Neural crest cell (in vitro differentiated cells): ENCODE measurements around the gene ERC1. TPM values are rescaled to one million over a fixed set of nuclear protein-coding genes. Genes with fewer than 3 reads are reported as not detected.

Experiments used
- DNase-seq: peaks from one replicate; pipeline ENCODE4 v3.0.0; 2021; ENCODE audit warnings: low read depth, mixed read lengths, low spot score
- H3K27ac Mint-ChIP-seq: one replicate; pipeline ENCODE4 v1.8.0; 2021; ENCODE audit warnings: mild to moderate bottlenecking, mixed read lengths; ENCODE audit not compliant: unreplicated experiment
- H3K27me3 Mint-ChIP-seq: 2 replicates; pipeline ENCODE4 v1.8.0; 2021; ENCODE audit warnings: low read depth, mild to moderate bottlenecking, mixed read lengths
- H3K36me3 Mint-ChIP-seq: 2 replicates; pipeline ENCODE4 v1.8.0; 2021; ENCODE audit warnings: low read depth, mild to moderate bottlenecking, mixed read lengths
- H3K4me1 Mint-ChIP-seq: 2 replicates; pipeline ENCODE4 v1.8.0; 2021; ENCODE audit warnings: mixed read lengths
- H3K4me3 Mint-ChIP-seq: one replicate; pipeline ENCODE4 v1.8.0; 2021; ENCODE audit warnings: mild to moderate bottlenecking, mixed read lengths
- H3K9me3 Mint-ChIP-seq: 2 replicates; pipeline ENCODE4 v1.8.0; 2021; ENCODE audit warnings: mixed read lengths
- CTCF ChIP-seq: fragments of 200-600 bp; sonication (generic); conservative IDR thresholded peaks from 2 replicates; pipeline ENCODE4 v1.5.0; 2021; ENCODE audit warnings: antibody characterized with exemption, mild to moderate bottlenecking
- total RNA-seq: library from RNA; stranded (reverse); gene quantifications from 2 replicates; pipeline ENCODE4 v1.2.1, GENCODE V29; 2021

ERC1 gene
- total RNA-seq, 1 donor from 2014 or later: 38.9 TPM

GRCh38 chr12:948238-948637 lies 42.8 kb upstream of the ERC1 start:
- H3K9me3 Mint-ChIP-seq: no peaks in the 10 kb centered on the region
- H3K27ac Mint-ChIP-seq: no peak overlapping the region

GRCh38 chr12:949453-950191 lies 41.4 kb upstream of the ERC1 start, which contains the start of gene RAD52:
TSS of gene RAD52 (minus strand) at chr12:949694. CDS start at chr12:933058, 16,636 bp downstream.
- no peaks in the 10 kb centered on the region for H3K9me3 Mint-ChIP-seq
- peak within 1 kb of the TSS; percentile 99 for H3K4me3 Mint-ChIP-seq
- no peaks in the 10 kb centered on the region for H3K36me3 Mint-ChIP-seq
- H3K4me1 Mint-ChIP-seq: peaks cover 21% of the 10 kb centered on the region
- peak within 1 kb of the TSS; percentile 98 for H3K27ac Mint-ChIP-seq
- peak; percentile 99 for DNase-seq
- no peaks in the 10 kb centered on the region for H3K27me3 Mint-ChIP-seq
- TF ChIP-seq CTCF: peak; percentile 100

More at GRCh38 chr12:948238-948637, 42.8 kb upstream of the ERC1 start:
- no peak for DNase-seq
- H3K4me1 Mint-ChIP-seq: peaks cover 21% of the 10 kb centered on the region
- H3K4me3 Mint-ChIP-seq: peak overlapping the region; percentile 99
- H3K27me3 Mint-ChIP-seq: no peaks in the 10 kb centered on the region
- TF ChIP-seq CTCF: no peak
- H3K36me3 Mint-ChIP-seq: no peaks in the 10 kb centered on the region

GRCh38 chr12:951176-951575 lies 39.8 kb upstream of the ERC1 start:
- Mint-ChIP-seq H3K36me3 (no peaks in the 10 kb centered on the region), H3K27ac (no peak overlapping the region), H3K4me3 (peak overlapping the region; percentile 7), H3K4me1 (peaks cover 21% of the 10 kb centered on the region), H3K9me3 (no peaks in the 10 kb centered on the region), H3K27me3 (no peaks in the 10 kb centered on the region)
- DNase-seq: no peak
- TF ChIP-seq CTCF: no peak

GRCh38 chr12:953776-954175 lies 37.2 kb upstream of the ERC1 start:
- DNase-seq: no peak
- TF ChIP-seq CTCF: no peak
- no peaks in the 10 kb centered on the region for H3K27me3 Mint-ChIP-seq
- peaks cover 13% of the 10 kb centered on the region for H3K4me1 Mint-ChIP-seq
- no peaks in the 10 kb centered on the region for H3K36me3 Mint-ChIP-seq
- H3K4me3 Mint-ChIP-seq: no peak overlapping the region
- peak overlapping the region; percentile 28 for H3K27ac Mint-ChIP-seq
- no peaks in the 10 kb centered on the region for H3K9me3 Mint-ChIP-seq

- peaks cover 7% of the 10 kb centered on the region for H3K4me1 Mint-ChIP-seq
- no peaks in the 10 kb centered on the region for H3K27me3 Mint-ChIP-seq
- no peak for TF ChIP-seq CTCF
- H3K4me3 Mint-ChIP-seq: no peak overlapping the region
- H3K9me3 Mint-ChIP-seq: no peaks in the 10 kb centered on the region
- no peak overlapping the region for H3K27ac Mint-ChIP-seq
- no peak for DNase-seq
- H3K36me3 Mint-ChIP-seq: no peaks in the 10 kb centered on the region
These were observed 36.3 kb upstream of the ERC1 start for GRCh38 chr12:954741-955140.
